Uterus (tissue), 2 donors: ENCODE data around the gene CCAR1.

Source experiments
- POLR2A ChIP-seq, 2 donors: fragments of 450-650 bp; IDR thresholded peaks; one replicate each; pipeline ENCODE4 v1.6.1; 2016; ENCODE audit warnings: antibody characterized with exemption in 2 of 2, mild to moderate bottlenecking in 1 of 2, moderate library complexity in 1 of 2
- TF ChIP-seq, protein P1 (sequence below), 4 experiments: fragments of 200-600 bp in 2 of 4; fragments of 450-650 bp in 2 of 4; sonication (generic) in 2 of 4; IDR thresholded peaks; one replicate each; pipeline ENCODE4 v1.5.1; 2016 to 2019; ENCODE audit warnings: antibody characterized with exemption in 4 of 4, mild to moderate bottlenecking in 2 of 4, moderate library complexity in 1 of 4

DNA sequence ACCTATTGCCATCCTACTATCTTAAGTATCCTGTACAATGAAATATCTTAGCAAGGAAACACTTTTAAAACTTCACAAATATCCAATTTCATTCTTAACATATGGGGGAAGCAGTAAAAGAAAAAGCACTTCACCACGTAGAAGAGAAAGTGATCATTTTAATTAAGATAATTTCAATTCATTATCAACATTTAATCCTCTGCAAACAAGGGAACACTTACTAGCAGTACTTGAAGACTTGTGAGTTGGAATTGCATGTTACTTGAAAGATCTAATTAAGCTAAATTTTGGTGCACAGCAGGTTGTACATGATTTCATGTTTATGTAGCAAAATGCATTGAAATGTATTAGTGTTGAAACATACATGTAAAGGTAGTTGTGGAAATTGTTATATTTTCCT, 20.8 kb upstream of the CCAR1 start:
- TF ChIP-seq, protein P1, sequence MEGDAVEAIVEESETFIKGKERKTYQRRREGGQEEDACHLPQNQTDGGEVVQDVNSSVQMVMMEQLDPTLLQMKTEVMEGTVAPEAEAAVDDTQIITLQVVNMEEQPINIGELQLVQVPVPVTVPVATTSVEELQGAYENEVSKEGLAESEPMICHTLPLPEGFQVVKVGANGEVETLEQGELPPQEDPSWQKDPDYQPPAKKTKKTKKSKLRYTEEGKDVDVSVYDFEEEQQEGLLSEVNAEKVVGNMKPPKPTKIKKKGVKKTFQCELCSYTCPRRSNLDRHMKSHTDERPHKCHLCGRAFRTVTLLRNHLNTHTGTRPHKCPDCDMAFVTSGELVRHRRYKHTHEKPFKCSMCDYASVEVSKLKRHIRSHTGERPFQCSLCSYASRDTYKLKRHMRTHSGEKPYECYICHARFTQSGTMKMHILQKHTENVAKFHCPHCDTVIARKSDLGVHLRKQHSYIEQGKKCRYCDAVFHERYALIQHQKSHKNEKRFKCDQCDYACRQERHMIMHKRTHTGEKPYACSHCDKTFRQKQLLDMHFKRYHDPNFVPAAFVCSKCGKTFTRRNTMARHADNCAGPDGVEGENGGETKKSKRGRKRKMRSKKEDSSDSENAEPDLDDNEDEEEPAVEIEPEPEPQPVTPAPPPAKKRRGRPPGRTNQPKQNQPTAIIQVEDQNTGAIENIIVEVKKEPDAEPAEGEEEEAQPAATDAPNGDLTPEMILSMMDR (IDR thresholded peaks at IDR 0.05), result no peak
- no peak for TF ChIP-seq POLR2A (IDR thresholded peaks at IDR 0.05)
